ENCODE data around the gene GNPTAB. TPM values are rescaled to one million over a fixed set of nuclear protein-coding genes. Genes with fewer than 3 reads are reported as not detected.
"Not testable (repeated sequence)": the region's sequence is repeated elsewhere in the genome, so short reads cannot be mapped to it uniquely, and the experiment has no call there.

GNPTAB gene
- total RNA-seq, 1 donor from 2014 or later, result 25.0 TPM

DNA sequence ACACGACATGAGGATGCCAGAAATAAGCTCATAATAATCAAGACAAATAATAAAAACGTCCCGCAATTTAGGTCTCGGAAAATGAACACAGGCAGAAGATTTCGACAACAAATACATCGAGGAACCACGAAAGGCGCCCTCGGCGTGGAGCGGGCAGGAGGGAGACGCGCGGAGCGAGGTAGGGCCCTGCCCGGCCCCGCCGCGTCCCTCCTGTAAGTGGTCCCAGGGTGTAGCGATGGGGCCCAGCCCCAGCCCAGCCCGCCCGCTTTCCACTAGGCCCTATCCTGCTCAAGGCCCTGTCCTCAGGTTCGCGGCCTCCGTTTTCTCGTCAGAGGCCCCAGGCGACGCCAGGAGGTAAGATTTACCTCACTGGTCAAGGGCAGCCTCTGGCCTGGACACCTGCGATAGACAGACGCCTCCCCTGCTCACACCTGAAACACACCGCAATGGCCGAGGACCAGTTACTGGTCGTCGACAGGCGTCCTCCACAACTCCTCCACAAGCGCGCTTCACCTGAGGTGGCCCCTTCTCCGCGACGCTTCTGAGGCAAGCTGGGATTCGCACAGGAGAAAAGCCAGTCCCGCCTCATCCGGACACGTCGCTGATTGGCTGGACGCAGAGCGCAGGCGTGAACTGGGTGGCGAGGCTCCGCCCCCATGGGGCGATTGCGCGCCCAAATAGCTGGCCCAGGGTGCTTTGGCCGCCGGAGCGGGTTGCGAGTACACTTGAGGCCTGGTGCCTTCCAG lies 91.7 kb downstream of the GNPTAB start, which contains the start of gene SYCP3:
Gene SYCP3, minus strand, starts transcription at position 543 of the 746 bp plus-strand sequence. CDS start 1,527 bp downstream, outside the sequence.
- no peak for DNase-seq (ENCODE audit: low read depth in 2 of 2)

DNA sequence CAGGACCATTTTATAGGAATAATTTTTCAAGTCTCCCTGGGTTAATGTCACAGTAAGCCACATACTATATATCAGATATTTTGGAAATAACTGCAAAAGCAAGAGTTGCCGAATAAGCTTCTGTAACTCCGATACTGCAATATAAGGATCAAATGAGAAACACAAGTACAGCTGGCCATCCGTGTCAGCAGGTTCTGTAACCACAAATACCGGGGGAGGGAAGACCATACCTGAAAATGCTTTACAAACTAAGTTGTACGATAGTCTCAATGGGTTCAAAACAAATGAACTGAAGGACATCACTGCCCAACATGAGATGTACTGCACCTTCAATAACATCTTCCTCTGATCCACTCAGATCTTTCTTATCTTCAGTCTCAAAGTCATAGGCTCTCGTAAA lies 93.3 kb downstream of the GNPTAB start:
- DNase-seq (ENCODE audit: low read depth in 2 of 2), result no peak

DNA sequence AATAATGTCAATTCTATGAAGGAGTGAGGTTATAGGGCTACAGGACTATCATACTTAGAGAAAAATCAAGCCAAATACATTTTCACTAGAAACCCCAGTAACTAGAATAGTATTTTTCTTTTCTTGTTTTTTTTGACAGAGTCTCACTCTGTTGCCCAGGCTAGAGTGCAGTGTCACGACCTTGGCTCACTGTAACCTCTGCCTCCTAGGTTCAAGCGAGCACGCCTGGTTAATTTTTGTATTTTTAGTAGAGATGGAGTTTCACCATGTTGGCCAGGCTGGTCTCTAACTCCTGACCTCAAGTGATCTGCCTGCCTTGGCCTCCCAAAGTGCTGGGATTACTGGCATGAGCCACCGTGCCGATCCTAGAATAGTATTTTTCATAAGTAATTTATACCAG lies 96.3 kb downstream of the GNPTAB start:
- not testable (repeated sequence) for DNase-seq (ENCODE audit: low read depth in 2 of 2)

DNA sequence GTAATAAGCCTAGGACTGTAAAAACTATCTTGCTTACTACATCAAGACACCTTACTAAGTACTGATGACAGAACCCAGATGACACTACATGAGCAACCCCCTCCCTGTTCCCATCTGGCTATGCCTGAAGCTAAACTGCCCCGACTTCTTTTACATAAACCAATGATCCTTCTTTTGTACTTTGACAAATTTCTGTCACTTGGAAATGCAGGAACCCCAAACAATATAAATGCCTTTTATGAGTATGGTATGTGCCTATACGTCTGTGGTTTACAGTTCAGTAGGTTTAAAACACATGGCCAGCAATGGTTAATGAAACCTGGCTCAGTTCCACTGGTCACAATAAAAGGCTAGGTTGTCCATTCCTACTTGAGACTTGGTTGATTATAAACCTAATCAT lies 97.6 kb downstream of the GNPTAB start:
- no peak for DNase-seq (ENCODE audit: low read depth in 2 of 2)

DNA sequence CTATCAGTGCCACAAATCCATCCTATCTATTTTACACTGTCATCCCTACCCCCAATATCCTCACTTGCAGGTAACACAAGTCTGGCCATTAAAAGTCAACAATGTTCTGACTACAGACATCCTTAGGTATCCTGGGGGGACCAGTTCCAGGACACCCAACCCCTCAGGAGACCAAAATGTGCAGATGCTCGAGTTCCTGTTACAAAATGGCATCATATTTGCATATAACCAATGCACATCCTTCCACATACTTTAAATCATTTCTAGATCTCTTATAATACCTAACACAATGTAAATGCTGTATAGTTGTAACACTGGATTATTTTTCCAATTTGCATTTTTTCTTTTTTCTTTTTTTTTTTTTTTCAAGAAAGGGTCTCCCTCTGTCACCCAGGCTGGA lies 98.4 kb downstream of the GNPTAB start:
- no peak for DNase-seq (ENCODE audit: low read depth in 2 of 2)

GRCh38 chr12:101729842-101730241 lies 100.9 kb downstream of the GNPTAB start:
- DNase-seq (ENCODE audit: low read depth in 2 of 2), result no peak

DNA sequence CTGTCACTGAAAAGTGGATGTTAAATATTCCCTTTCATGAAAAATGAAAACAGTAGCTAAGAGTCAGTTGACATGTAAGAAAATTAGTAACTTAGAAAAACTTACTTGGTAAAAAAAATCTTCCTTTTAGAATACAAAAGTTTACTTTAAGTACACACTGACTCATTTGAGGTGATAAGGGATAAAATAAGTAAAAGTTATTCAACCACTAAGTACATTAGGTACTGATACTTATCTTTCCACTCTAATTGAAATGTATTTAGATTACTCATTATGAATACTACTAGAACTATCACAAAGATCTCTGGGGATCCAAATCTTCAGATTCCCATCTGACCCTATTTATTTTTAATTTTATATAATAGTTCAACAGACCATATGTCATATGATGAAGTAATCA lies 103.7 kb downstream of the GNPTAB start:
- no peak for DNase-seq (ENCODE audit: low read depth in 2 of 2)

DNA sequence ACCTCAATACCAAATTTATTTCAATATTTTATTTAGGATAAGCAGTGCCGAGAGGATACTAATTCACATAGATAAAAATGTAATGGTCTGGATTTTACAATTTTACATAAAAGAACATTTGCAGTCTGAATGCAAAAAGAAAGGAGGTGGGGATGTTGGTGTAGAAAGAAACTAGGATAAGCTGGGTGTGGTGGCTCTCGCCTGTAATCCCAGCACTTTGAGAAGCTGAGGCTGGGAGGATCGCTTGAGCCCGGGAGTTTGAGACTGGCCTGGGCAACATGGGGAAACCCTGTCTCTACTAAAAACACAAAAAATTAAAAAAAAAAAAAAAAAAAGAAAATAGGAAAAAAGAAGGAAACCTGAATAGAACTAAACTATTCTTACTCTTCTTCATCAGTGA lies 108.4 kb downstream of the GNPTAB start:
- DNase-seq (ENCODE audit: low read depth in 2 of 2), result no peak

- no peak for DNase-seq (ENCODE audit: low read depth in 2 of 2)
Observed at GRCh38 chr12:101720118-101720517, 110.6 kb downstream of the GNPTAB start.

GRCh38 chr12:101719566-101719965 lies 111.2 kb downstream of the GNPTAB start:
- DNase-seq (ENCODE audit: low read depth in 2 of 2), result no peak

DNA sequence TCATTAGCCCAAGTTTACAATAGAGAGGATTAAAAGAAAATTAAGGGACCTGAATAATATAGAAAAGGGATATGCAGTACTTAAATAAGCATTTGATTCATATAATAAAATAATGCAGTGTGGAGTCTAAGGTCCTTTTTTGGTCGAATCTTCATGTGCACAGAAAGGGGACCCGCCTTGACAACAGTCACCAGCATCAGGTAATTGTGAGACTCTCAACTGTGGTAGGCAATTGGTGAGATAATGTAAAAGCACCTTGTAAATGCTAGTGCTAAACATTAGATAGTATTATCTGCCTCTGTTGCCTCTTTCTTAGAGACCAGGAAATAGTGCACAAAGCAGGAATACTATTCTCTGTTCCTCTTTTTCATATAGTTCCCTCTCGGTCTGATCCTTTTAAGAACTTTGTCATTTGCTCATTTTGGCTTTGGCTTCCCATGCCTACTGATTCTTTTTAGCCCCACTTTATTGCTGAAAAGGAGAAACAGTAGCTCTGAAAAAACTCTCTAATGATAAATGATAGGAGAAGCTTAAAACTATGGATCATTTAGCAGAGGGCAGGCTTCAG lies 115.8 kb downstream of the GNPTAB start:
- no peak for DNase-seq (ENCODE audit: low read depth in 2 of 2)

- DNase-seq (ENCODE audit: low read depth in 2 of 2), result no peak
Observed at GRCh38 chr12:101713930-101714329, 116.8 kb downstream of the GNPTAB start.

GRCh38 chr12:101713059-101713682 lies 117.6 kb downstream of the GNPTAB start:
- DNase-seq (ENCODE audit: low read depth in 2 of 2), result peak in 1 of 2 donors; percentile 48

- no peak for DNase-seq (ENCODE audit: low read depth in 2 of 2)
Observed at GRCh38 chr12:101710288-101710687, 120.5 kb downstream of the GNPTAB start.

GRCh38 chr12:101707131-101707782 lies 123.5 kb downstream of the GNPTAB start:
- no peak for DNase-seq (ENCODE audit: low read depth in 2 of 2)

DNA sequence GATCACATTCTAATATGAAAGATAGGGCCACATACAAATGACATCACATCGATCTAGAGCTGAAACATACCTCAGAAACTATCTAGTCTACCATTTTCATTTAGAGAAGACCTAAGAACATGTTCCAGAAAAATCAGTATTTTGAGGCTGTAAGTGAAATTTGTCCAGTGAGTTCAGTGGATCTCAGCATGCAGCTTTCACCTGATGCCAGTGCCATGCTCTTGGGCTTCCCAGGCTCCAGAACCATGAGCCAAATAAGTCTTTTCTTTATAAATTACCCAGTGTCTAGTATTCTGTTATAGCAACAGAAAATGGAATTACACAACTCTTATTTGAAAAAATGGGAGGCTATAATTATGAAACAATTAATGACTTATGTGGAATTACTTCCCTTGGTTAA lies 124.4 kb downstream of the GNPTAB start:
- no peak for DNase-seq (ENCODE audit: low read depth in 2 of 2)

GRCh38 chr12:101703487-101703886 lies 127.3 kb downstream of the GNPTAB start:
- no peak for DNase-seq (ENCODE audit: low read depth in 2 of 2)

- no peak for DNase-seq (ENCODE audit: low read depth in 2 of 2)
Observed at GRCh38 chr12:101700299-101700820, 130.4 kb downstream of the GNPTAB start.

DNA sequence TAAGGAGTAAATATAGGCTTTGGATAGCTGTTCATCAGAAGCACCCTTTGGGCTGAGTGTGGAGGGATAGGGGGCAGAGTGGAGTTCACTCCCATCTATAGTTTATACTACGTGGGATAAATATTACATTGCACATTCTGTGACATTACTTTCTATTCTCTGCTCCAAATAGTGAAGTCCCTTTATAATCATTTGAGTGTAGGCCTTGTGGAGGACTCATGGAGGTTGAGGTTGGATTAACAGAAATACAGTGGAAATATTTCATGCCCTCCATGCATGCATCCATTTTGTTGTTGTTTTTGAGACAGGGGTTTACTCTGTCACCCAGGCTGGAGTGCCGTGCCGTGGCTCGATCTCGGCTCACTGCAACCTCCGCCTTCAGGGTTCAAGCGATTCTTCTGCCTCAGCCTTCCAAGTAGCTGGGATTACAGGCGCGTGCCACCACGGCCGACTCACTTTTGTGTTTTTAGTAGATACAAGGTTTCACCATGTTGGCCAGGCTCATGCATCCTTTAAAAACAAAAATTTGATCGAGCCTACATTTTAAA lies 131.9 kb downstream of the GNPTAB start:
- DNase-seq (ENCODE audit: low read depth in 2 of 2), result peak; percentile 19 to 26

GRCh38 chr12:101697930-101698799 lies 132.6 kb downstream of the GNPTAB start:
- DNase-seq (ENCODE audit: low read depth in 2 of 2), result peak; percentile 15 to 60

Data from lung microvascular endothelial cell (primary cell).